ENCODE data around the gene ELF5.

ELF5 gene

DNA sequence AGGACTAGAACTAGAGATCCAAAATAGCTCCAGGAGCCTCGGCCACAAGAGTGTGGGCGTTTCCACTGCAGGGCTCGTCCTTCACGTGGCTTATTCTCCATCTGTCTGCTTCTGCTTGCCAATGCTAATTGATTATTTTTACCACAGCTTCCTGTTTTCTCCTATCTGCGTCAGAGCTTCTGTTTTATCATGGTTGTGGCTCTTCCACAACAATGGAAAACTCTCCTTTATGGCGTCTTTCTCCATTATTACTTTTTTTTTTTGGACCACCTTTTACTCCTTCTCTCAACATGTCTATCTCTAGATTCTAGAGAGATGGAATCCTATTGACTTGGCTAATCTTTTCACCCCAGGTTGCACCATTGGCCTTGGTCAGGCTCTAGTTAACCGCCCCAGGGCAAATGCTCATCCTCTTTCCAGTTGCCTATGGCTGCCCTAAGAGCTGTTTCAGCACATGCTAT lies 49.0 kb downstream of the ELF5 start:
- DNase-seq = no peak
- no peak for ATAC-seq
- peaks cover 13% of the 10 kb centered on the region for H3K9me3 Mint-ChIP-seq
- H3K4me1 Mint-ChIP-seq = no peaks in the 10 kb centered on the region
- peaks cover 48% of the 10 kb centered on the region for H3K36me3 Mint-ChIP-seq (ENCODE audit: low read depth)
- no peak overlapping the region for H3K4me3 Mint-ChIP-seq
- H3K27ac Mint-ChIP-seq = no peak overlapping the region
- H3K27me3 Mint-ChIP-seq = no peaks in the 10 kb centered on the region

DNA sequence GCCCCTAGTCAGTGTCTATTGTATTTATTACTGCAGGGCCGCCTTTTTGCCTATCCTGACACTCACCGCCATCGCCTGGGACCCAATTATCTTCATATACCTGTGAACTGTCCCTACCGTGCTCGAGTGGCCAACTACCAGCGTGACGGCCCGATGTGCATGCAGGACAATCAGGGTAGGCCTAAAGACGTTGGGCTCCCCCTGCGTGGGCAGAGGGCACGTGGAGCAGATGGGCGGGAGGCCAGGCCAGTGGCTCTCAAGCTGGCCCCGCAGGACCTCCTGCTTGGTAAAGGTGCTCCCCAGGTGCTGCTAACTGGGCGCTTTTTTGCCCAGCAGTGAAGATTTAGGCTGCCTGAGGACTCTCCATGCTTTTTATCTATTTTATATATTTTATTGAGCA lies 52.4 kb downstream of the ELF5 start:
- Mint-ChIP-seq H3K27me3 (no peaks in the 10 kb centered on the region), H3K4me3 (no peak overlapping the region), H3K4me1 (no peaks in the 10 kb centered on the region), H3K9me3 (peaks cover 4% of the 10 kb centered on the region), H3K36me3 (ENCODE audit: low read depth) (peaks cover 38% of the 10 kb centered on the region), H3K27ac (no peak overlapping the region)
- ATAC-seq (no peak), DNase-seq (no peak)

DNA sequence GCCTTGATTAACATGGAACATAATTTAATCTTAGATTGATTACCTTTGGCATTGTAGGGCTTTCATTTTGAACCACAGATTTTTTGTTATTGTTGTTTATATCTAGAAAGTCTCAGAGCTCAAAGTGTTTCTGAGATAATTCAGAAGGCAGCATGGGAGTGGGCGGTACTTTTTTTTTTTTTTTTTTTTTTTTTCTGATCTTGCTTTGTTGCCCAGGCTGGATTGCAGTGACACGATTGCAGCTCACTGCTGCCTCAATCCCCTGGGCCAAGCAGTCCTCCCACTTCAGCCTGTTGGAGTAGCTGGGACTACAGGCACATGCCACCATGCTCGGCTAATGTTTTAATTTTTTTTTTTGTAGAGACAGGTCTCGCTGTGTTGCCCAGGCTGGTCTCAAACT lies 53.3 kb downstream of the ELF5 start:
- peaks cover 33% of the 10 kb centered on the region for H3K36me3 Mint-ChIP-seq (ENCODE audit: low read depth)
- H3K4me3 Mint-ChIP-seq = no peak overlapping the region
- no peaks in the 10 kb centered on the region for H3K27me3 Mint-ChIP-seq
- no peak for ATAC-seq
- no peak for DNase-seq
- no peaks in the 10 kb centered on the region for H3K4me1 Mint-ChIP-seq
- H3K9me3 Mint-ChIP-seq = no peaks in the 10 kb centered on the region
- no peak overlapping the region for H3K27ac Mint-ChIP-seq

DNA sequence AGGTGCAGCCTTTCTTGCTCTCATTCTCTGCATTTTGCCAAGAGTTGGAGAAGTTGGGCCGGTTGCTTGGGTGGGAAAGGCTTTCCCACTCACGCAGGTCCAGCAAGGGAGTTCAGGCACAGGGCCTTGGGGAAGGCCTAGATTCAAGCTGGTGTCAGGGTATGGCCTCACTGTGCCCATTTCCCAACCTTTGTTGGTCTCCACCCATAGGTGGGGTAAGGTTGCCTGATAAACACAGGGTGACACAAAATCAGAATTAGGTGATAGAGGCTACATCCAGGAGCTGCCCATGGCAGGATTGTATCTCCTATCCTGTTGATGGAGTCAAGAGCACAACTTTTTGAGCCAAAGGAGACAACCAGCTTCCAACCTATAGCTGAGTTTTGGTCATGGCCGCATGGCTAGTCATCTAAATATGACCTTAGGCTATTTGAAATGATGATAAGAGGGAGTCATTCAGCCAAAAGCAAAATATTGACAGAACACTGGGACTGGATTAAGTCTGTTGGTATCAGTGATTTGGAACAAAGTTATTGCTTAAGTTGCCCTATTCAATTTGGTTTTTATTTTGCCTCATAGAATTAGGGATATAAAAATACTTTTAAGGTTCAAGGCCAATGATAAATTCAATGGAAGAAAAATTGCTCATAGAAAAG lies 54.0 kb downstream of the ELF5 start:
- Mint-ChIP-seq H3K36me3 (ENCODE audit: low read depth) (peaks cover 28% of the 10 kb centered on the region), H3K27ac (no peak overlapping the region), H3K9me3 (no peaks in the 10 kb centered on the region), H3K4me1 (no peaks in the 10 kb centered on the region), H3K4me3 (no peak overlapping the region), H3K27me3 (no peaks in the 10 kb centered on the region)
- ATAC-seq (no peak), DNase-seq (no peak)

DNA sequence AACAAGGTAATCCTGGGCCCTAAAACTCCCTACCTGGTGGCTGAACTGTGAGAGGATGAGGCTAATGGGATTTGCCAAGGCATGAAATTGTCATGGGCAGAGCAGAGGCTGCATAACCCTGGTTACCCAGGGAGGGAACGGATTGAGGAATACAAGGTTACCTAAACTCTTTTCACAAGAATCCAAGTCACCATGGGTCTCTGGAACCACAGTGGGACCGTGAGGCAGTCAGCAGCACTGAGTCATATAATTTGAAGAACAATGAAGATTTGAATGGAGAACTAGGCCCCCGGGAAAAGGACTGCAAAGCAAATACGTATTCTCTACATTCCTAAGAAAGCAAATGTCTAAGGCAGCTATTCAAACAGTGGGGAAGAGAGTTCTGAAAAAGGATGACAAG lies 55.1 kb downstream of the ELF5 start:
- DNase-seq (no peak), ATAC-seq (no peak)
- H3K27me3 Mint-ChIP-seq = no peaks in the 10 kb centered on the region
- H3K4me3 Mint-ChIP-seq = no peak overlapping the region
- H3K36me3 Mint-ChIP-seq (ENCODE audit: low read depth) = peaks cover 24% of the 10 kb centered on the region
- H3K9me3 Mint-ChIP-seq = no peaks in the 10 kb centered on the region
- H3K27ac Mint-ChIP-seq = no peak overlapping the region
- no peaks in the 10 kb centered on the region for H3K4me1 Mint-ChIP-seq

DNA sequence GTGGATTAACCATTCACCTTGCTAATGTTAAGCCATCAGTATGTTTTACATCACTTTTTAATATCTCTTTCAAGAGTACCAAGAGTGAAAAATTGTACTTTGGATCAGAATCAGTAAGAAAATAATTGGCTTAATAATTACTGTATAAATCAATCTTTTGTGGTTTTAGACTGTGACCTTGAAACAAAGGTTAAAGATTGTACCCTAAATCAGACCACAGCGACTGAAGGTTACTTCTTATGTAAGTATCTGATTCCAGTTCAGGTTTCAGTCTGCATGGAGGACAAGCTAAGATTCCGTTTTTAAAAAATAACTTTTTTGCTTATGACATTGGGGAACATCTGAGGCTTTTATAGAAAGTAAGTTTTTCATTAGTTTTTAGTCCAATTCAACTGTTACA lies 56.0 kb downstream of the ELF5 start:
- H3K9me3 Mint-ChIP-seq = no peaks in the 10 kb centered on the region
- H3K4me3 Mint-ChIP-seq = no peak overlapping the region
- no peak overlapping the region for H3K27ac Mint-ChIP-seq
- ATAC-seq (no peak), DNase-seq (no peak)
- no peaks in the 10 kb centered on the region for H3K4me1 Mint-ChIP-seq
- peaks cover 25% of the 10 kb centered on the region for H3K36me3 Mint-ChIP-seq (ENCODE audit: low read depth)
- no peaks in the 10 kb centered on the region for H3K27me3 Mint-ChIP-seq

DNA sequence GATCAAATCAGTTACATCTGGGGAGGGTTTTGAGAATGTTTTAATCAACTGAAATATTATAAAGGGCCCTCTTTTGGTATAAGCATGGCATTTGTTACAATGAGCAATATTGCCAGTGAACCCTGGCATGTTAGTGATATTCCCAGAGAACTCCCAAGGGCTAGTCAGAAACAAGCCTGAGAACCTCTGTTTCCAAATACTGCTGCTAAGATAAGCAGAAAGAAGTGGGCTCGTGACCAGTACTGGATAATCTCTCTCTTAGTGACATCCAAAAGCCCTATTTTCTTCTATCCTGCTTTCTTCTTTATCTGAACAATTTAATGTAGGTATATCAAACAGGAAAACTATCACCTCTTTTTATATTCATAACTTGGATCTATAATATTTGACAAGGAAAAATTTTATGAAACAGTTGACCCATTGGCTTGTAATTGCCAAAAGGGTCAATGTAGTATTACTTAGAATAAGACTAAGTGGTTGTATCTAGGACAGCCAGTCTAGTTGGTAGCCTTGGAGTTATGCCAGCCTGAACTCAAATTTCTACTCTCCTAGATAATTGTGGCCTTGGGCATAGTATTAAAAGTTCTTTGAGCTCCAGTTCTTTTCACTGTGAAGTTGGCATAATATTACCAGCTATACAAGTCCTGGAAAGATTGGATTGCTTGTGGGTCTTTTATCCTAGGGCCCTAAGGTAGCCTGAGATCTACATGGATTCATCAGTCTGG lies 59.1 kb downstream of the ELF5 start:
- no peak overlapping the region for H3K4me3 Mint-ChIP-seq
- H3K27me3 Mint-ChIP-seq = no peaks in the 10 kb centered on the region
- no peak overlapping the region for H3K27ac Mint-ChIP-seq
- H3K9me3 Mint-ChIP-seq = no peaks in the 10 kb centered on the region
- peaks cover under 1% of the 10 kb centered on the region for H3K4me1 Mint-ChIP-seq
- H3K36me3 Mint-ChIP-seq (ENCODE audit: low read depth) = peaks cover 32% of the 10 kb centered on the region
- DNase-seq (no peak), ATAC-seq (no peak)

DNA sequence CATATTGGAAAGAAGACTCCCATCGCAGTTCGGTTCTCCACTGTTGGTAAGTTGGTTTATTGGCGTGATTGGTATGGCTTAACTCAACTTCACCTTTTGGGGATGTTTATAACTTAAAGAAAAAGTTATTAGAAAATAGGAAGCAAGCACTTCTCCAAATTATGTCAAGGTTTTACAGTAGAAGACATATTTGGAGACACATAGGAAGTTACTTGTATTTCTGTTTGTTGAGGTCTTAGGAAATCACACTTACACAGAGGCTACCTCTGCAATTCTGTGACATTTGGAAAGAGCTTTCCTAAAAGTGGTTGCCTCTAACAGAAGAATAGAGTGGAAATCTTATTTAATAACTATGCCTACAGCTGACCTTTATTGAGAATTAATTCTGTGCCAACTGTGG lies 62.5 kb downstream of the ELF5 start:
- Mint-ChIP-seq H3K27me3 (no peaks in the 10 kb centered on the region), H3K4me3 (no peak overlapping the region), H3K27ac (no peak overlapping the region), H3K4me1 (peaks cover 23% of the 10 kb centered on the region), H3K36me3 (ENCODE audit: low read depth) (peaks cover 26% of the 10 kb centered on the region), H3K9me3 (no peaks in the 10 kb centered on the region)
- no peak for DNase-seq
- no peak for ATAC-seq

DNA sequence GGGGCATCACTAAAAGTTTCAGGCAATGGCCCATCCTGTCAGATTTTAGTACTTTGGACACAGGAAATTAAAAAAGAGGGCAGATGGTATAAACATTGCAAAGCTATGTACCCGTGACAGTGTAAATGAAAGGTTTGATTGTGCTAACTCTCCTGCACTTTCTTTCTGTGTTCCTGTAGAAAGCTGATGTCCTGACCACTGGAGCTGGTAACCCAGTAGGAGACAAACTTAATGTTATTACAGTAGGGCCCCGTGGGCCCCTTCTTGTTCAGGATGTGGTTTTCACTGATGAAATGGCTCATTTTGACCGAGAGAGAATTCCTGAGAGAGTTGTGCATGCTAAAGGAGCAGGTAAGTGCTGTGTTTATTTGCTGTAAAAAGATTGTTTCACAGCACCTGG lies 64.6 kb downstream of the ELF5 start:
- no peaks in the 10 kb centered on the region for H3K27me3 Mint-ChIP-seq
- no peak overlapping the region for H3K4me3 Mint-ChIP-seq
- no peak overlapping the region for H3K27ac Mint-ChIP-seq
- ATAC-seq (peak; percentile 54), DNase-seq (no peak)
- no peaks in the 10 kb centered on the region for H3K9me3 Mint-ChIP-seq
- peaks cover 35% of the 10 kb centered on the region for H3K4me1 Mint-ChIP-seq
- H3K36me3 Mint-ChIP-seq (ENCODE audit: low read depth) = peaks cover 21% of the 10 kb centered on the region

DNA sequence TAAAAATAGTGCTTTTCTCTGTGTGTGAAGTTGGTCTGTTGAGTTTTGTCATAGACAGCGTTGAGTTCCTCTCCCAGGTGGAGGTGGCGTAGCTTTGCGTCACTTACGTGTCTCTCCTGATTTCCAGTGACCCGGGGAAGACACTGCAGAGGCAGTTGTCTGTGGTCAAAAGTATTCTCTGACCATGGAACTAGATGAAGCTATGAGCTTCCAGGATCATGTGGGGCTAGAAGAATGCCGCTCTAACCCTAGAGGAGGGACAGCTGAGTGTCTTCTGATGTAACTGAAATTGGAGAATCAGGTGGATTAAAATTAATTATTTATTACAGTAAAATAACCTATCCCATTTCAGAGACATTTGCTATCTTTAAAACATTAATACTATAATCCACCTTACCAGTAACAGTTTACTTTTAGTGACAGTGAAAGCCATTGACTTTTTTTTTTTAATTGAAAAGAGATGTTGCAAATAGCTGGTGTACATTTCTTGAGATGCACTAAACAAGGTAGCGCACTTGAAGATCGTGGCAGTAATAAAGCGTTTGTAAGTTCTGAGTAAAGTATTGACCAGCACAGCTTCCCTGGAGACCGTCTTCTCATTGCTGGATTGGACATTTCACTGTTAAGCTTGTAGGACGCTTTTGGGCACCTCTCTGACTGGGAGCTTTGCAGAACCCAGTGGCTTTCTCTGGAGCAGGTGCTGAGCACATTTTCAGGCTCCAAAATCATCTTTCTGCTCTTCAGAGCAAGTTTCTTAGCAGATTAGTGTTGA lies 65.2 kb downstream of the ELF5 start:
- Mint-ChIP-seq H3K36me3 (ENCODE audit: low read depth) (peaks cover 16% of the 10 kb centered on the region), H3K9me3 (no peaks in the 10 kb centered on the region), H3K4me1 (peaks cover 41% of the 10 kb centered on the region), H3K4me3 (no peak overlapping the region), H3K27me3 (no peaks in the 10 kb centered on the region), H3K27ac (no peak overlapping the region)
- no peak for ATAC-seq
- DNase-seq = no peak

DNA sequence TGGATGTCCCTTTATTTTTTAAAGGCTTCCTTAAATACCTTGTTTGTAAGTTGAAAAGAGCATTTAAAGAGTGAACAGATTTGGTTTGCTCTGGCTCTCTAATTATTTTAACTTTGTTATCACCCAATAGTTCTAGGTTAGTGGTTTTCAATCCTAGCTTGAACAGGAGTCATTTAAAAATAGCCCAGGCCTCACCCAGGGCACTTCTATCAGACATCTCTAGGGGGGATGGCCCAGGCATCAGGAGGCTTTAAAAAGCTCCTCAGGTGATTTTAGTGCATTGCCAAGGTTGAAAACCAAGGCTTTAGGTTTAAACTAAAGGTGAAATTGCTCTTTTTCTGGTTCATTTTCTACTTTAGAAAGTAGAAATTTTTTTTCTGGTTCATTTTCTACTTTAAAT lies 66.5 kb downstream of the ELF5 start:
- H3K27me3 Mint-ChIP-seq = no peaks in the 10 kb centered on the region
- H3K4me3 Mint-ChIP-seq = no peak overlapping the region
- peaks cover 52% of the 10 kb centered on the region for H3K4me1 Mint-ChIP-seq
- peaks cover 10% of the 10 kb centered on the region for H3K36me3 Mint-ChIP-seq (ENCODE audit: low read depth)
- H3K9me3 Mint-ChIP-seq = no peaks in the 10 kb centered on the region
- no peak for DNase-seq
- no peak overlapping the region for H3K27ac Mint-ChIP-seq
- no peak for ATAC-seq

DNA sequence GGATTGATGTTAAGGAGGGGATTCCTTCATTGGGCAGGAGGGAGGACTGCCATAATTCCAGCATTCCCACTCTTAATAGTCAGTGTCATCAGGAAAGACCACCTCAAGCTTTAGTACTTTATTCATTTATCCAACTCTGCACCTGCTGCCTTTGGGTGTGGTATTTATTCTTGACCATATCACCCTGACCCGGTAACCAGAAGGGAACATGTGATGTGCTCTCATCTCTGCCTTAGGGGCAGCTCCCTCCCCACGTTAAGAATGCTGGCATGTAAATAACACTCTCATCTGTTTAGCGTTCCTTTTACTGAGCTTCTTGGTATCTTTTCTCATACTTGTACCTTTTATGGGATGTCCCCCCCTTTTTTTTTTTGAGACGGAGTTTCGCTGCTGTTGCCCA lies 67.2 kb downstream of the ELF5 start:
- no peaks in the 10 kb centered on the region for H3K27me3 Mint-ChIP-seq
- H3K9me3 Mint-ChIP-seq = no peaks in the 10 kb centered on the region
- peaks cover 8% of the 10 kb centered on the region for H3K36me3 Mint-ChIP-seq (ENCODE audit: low read depth)
- ATAC-seq (no peak), DNase-seq (no peak)
- no peak overlapping the region for H3K4me3 Mint-ChIP-seq
- H3K4me1 Mint-ChIP-seq = peaks cover 53% of the 10 kb centered on the region
- H3K27ac Mint-ChIP-seq = no peak overlapping the region

DNA sequence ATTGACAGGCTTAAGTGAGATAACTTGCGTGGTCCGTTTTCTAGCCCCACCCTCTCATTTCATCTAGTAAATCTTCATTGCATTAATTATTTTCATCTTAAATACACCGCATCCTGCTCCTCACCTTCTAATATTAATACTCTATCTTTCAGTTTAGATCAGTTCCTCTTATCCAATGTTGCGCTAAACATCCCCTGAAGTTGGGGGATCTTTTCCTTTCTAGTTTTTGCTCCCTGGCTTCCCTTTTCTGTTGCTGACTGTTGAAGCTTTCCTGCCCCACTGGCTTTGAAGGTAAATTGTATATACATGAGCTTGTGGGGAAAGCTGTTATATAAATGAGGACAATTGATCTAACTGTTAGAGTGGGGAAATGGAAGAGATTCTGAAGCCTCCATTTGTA lies 67.6 kb downstream of the ELF5 start:
- no peak for ATAC-seq
- Mint-ChIP-seq H3K27me3 (no peaks in the 10 kb centered on the region), H3K36me3 (ENCODE audit: low read depth) (peaks cover 8% of the 10 kb centered on the region), H3K9me3 (no peaks in the 10 kb centered on the region), H3K4me3 (no peak overlapping the region), H3K27ac (no peak overlapping the region), H3K4me1 (peaks cover 53% of the 10 kb centered on the region)
- DNase-seq = no peak

DNA sequence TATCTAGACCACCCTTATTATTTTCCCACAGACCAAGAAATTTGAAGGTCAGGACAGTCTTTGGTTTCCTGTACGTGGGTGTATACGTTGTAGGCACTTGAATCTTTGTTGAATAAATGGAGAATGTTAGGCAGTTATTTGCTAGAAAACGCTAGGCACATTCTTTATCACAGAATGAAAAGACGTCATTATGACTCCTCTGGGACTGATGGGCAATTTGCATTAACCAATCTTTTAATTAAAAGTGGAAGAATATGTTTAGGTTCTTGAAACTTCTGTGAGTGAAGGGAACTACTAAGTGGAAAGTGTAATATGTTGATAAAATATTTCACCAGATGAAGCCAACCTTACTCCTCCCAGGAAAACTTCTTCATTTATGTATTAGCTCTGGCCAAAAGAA lies 69.2 kb downstream of the ELF5 start:
- Mint-ChIP-seq H3K4me3 (no peak overlapping the region), H3K27me3 (no peaks in the 10 kb centered on the region), H3K27ac (no peak overlapping the region), H3K36me3 (ENCODE audit: low read depth) (no peaks in the 10 kb centered on the region), H3K4me1 (peaks cover 65% of the 10 kb centered on the region), H3K9me3 (no peaks in the 10 kb centered on the region)
- ATAC-seq (no peak), DNase-seq (no peak)

DNA sequence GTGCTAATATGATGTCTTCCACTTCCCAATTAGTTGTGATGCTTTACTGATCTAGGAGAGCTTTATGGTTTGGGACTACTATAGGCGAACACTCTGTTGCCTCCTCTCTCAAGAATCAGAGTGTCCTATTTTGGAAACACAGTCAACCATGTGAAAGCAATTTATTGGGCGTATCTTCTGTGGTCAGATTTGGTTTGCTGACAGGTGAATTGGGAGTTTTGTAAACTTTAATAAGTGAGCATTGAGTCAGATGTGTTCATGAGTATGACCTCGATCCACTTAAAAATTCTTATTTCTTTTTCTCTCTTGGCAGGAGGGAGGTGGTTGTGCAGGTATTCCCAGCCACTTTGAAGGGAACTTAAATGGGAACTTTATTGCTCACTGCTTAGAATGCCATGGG lies 70.5 kb downstream of the ELF5 start:
- no peaks in the 10 kb centered on the region for H3K27me3 Mint-ChIP-seq
- H3K27ac Mint-ChIP-seq = no peak overlapping the region
- H3K4me1 Mint-ChIP-seq = peaks cover 59% of the 10 kb centered on the region
- ATAC-seq (no peak), DNase-seq (no peak)
- H3K36me3 Mint-ChIP-seq (ENCODE audit: low read depth) = no peaks in the 10 kb centered on the region
- no peak overlapping the region for H3K4me3 Mint-ChIP-seq
- no peaks in the 10 kb centered on the region for H3K9me3 Mint-ChIP-seq

All from activated naive CD8-positive, alpha-beta T cell treated with anti-CD3 and anti-CD28 coated beads, Interleukin-2, amount 50 U/mL, for 24 hours (primary cell).